ENCODE results near the gene CDH24. TPM values are rescaled to one million over a fixed set of nuclear protein-coding genes. Genes with fewer than 3 reads are reported as not detected.

CDH24 gene
- total and polyA plus RNA-seq, 2 of the 13 experiments (the other 11 are each of a cell fraction or from before 2014, with no cell fraction given): 0.69 to 0.99 TPM

DNA sequence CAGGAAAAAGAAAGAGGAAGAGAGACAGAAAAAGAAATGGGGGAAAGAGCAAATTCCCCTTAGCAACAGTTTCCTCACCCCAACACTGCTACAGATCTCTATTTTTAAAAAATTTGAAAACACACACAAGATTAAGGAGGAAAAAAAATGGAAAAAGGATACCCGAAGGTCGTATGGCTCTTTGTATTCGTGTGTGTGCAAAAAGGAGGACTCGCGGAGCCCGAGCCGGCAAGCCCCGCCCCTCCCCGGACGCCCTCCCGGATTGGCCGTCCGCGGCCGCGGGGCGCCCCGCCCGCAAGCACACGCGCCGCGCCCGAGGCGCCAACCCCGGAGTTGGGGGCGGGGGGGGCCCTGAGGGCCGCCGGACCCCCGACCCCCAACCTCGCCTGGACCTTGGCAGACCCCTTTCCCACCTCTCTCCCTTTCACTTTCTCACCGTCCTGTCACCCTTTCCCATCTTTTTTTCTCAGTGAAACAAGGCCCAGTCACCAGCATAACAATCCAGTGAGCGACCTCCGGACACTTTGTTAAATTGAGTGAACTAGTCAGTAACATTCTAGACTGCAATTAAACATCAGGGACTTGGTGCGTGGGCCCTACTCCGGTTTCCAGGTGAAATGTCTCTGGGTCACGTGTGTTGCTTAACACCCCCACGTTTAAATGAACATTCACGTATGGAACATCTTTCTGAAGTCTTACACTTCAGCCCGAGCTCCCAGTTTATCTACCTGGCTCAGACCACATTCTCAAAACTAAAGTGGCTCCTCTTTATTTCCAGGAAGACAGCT lies 47.2 kb downstream of the CDH24 start, which contains the start of gene C14orf93 (continued):
- TF ChIP-seq, protein P1, sequence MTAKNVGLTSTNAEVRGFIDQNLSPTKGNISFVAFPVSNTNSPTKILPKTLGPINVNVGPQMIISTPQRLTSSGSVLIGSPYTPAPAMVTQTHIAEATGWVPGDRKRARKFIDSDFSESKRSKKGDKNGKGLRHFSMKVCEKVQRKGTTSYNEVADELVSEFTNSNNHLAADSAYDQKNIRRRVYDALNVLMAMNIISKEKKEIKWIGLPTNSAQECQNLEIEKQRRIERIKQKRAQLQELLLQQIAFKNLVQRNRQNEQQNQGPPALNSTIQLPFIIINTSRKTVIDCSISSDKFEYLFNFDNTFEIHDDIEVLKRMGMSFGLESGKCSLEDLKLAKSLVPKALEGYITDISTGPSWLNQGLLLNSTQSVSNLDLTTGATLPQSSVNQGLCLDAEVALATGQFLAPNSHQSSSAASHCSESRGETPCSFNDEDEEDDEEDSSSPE (CRISPR knock-in tag; IDR thresholded peaks at IDR 0.05): peak; percentile 81
- no peak for TF ChIP-seq MAFF (IDR thresholded peaks at IDR 0.05; ENCODE audit: low read depth, low read length)
- TF ChIP-seq GABPB1 (CRISPR knock-in tag; IDR thresholded peaks at IDR 0.05): peak; percentile 60
- TF ChIP-seq, protein P2, sequence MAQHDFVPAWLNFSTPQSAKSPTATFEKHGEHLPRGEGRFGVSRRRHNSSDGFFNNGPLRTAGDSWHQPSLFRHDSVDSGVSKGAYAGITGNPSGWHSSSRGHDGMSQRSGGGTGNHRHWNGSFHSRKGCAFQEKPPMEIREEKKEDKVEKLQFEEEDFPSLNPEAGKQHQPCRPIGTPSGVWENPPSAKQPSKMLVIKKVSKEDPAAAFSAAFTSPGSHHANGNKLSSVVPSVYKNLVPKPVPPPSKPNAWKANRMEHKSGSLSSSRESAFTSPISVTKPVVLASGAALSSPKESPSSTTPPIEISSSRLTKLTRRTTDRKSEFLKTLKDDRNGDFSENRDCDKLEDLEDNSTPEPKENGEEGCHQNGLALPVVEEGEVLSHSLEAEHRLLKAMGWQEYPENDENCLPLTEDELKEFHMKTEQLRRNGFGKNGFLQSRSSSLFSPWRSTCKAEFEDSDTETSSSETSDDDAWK (CRISPR knock-in tag; IDR thresholded peaks at IDR 0.05): no peak
- TF ChIP-seq, protein P3, sequence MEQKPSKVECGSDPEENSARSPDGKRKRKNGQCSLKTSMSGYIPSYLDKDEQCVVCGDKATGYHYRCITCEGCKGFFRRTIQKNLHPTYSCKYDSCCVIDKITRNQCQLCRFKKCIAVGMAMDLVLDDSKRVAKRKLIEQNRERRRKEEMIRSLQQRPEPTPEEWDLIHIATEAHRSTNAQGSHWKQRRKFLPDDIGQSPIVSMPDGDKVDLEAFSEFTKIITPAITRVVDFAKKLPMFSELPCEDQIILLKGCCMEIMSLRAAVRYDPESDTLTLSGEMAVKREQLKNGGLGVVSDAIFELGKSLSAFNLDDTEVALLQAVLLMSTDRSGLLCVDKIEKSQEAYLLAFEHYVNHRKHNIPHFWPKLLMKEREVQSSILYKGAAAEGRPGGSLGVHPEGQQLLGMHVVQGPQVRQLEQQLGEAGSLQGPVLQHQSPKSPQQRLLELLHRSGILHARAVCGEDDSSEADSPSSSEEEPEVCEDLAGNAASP (CRISPR knock-in tag; IDR thresholded peaks at IDR 0.05; ENCODE audit: borderline replicate concordance): peak; percentile 40; the same call in 1 of the 2 replicates
- TF ChIP-seq MAFK (conservative IDR thresholded peaks at IDR 0.05 in 1 of 2, IDR thresholded peaks at IDR 0.05 in 1 of 2; ENCODE audit: low read length in 2 of 2): no peak
- TF ChIP-seq, protein P4, sequence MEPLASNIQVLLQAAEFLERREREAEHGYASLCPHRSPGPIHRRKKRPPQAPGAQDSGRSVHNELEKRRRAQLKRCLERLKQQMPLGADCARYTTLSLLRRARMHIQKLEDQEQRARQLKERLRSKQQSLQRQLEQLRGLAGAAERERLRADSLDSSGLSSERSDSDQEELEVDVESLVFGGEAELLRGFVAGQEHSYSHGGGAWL (CRISPR knock-in tag; IDR thresholded peaks at IDR 0.05): peak; percentile 84
- no peak for TF ChIP-seq ZNF878 (CRISPR knock-in tag; IDR thresholded peaks at IDR 0.05)
- peak; percentile 59; the same call in 1 of the 2 replicates for TF ChIP-seq IRF2 (CRISPR knock-in tag; IDR thresholded peaks at IDR 0.05)
- no peak for TF ChIP-seq ZNF780A (CRISPR knock-in tag; IDR thresholded peaks at IDR 0.05)
- TF ChIP-seq STAG1 (CRISPR knock-in tag; IDR thresholded peaks at IDR 0.05): no peak
- no peak for TF ChIP-seq ZBTB3 (CRISPR knock-in tag; IDR thresholded peaks at IDR 0.05; ENCODE audit: borderline replicate concordance, low read depth)
- 0 out of 2 replicates have a peak, but pooled peaks have one; percentile 28 for TF ChIP-seq MXD4 (CRISPR knock-in tag; IDR thresholded peaks at IDR 0.05)
- TF ChIP-seq ZSCAN29 (CRISPR knock-in tag; conservative IDR thresholded peaks at IDR 0.05): 0 out of 2 replicates have a peak, but pooled peaks have one; percentile 56
- peak; percentile 38; the same call in 1 of the 2 replicates for TF ChIP-seq CBFB (CRISPR knock-in tag; IDR thresholded peaks at IDR 0.05)
- TF ChIP-seq, protein P5, sequence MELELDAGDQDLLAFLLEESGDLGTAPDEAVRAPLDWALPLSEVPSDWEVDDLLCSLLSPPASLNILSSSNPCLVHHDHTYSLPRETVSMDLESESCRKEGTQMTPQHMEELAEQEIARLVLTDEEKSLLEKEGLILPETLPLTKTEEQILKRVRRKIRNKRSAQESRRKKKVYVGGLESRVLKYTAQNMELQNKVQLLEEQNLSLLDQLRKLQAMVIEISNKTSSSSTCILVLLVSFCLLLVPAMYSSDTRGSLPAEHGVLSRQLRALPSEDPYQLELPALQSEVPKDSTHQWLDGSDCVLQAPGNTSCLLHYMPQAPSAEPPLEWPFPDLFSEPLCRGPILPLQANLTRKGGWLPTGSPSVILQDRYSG (CRISPR knock-in tag; IDR thresholded peaks at IDR 0.05): no peak
- TF ChIP-seq, protein P6, sequence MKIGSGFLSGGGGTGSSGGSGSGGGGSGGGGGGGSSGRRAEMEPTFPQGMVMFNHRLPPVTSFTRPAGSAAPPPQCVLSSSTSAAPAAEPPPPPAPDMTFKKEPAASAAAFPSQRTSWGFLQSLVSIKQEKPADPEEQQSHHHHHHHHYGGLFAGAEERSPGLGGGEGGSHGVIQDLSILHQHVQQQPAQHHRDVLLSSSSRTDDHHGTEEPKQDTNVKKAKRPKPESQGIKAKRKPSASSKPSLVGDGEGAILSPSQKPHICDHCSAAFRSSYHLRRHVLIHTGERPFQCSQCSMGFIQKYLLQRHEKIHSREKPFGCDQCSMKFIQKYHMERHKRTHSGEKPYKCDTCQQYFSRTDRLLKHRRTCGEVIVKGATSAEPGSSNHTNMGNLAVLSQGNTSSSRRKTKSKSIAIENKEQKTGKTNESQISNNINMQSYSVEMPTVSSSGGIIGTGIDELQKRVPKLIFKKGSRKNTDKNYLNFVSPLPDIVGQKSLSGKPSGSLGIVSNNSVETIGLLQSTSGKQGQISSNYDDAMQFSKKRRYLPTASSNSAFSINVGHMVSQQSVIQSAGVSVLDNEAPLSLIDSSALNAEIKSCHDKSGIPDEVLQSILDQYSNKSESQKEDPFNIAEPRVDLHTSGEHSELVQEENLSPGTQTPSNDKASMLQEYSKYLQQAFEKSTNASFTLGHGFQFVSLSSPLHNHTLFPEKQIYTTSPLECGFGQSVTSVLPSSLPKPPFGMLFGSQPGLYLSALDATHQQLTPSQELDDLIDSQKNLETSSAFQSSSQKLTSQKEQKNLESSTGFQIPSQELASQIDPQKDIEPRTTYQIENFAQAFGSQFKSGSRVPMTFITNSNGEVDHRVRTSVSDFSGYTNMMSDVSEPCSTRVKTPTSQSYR (CRISPR knock-in tag; IDR thresholded peaks at IDR 0.05; ENCODE audit: borderline replicate concordance): no peak
- TF ChIP-seq ZNF234 (CRISPR knock-in tag; conservative IDR thresholded peaks at IDR 0.05): no peak; the same call in 1 of the 2 replicates
- TF ChIP-seq SIX4 (CRISPR knock-in tag; IDR thresholded peaks at IDR 0.05): no peak
- no peak for TF ChIP-seq SSRP1 (CRISPR knock-in tag; IDR thresholded peaks at IDR 0.05)
- no peak for TF ChIP-seq FOSL1 (CRISPR knock-in tag; IDR thresholded peaks at IDR 0.05; ENCODE audit: borderline replicate concordance)
- TF ChIP-seq MIER3 (CRISPR knock-in tag; IDR thresholded peaks at IDR 0.05; ENCODE audit: borderline replicate concordance): no peak
